ENCODE data around the gene RAVER1.

GRCh38 chr19:10295305-10295846 lies 38.0 kb downstream of the RAVER1 start:
- TF ChIP-seq CTCF (IDR thresholded peaks at IDR 0.05; ENCODE audit: low read depth, low read length) (peak; percentile 2), POLR2A (IDR thresholded peaks at IDR 0.05; ENCODE audit: extremely low read depth, insufficient read length) (no peak)

Measured in NB4 (cell line).